ENCODE data around the gene SAMD14.

Gene SAMD14

DNA sequence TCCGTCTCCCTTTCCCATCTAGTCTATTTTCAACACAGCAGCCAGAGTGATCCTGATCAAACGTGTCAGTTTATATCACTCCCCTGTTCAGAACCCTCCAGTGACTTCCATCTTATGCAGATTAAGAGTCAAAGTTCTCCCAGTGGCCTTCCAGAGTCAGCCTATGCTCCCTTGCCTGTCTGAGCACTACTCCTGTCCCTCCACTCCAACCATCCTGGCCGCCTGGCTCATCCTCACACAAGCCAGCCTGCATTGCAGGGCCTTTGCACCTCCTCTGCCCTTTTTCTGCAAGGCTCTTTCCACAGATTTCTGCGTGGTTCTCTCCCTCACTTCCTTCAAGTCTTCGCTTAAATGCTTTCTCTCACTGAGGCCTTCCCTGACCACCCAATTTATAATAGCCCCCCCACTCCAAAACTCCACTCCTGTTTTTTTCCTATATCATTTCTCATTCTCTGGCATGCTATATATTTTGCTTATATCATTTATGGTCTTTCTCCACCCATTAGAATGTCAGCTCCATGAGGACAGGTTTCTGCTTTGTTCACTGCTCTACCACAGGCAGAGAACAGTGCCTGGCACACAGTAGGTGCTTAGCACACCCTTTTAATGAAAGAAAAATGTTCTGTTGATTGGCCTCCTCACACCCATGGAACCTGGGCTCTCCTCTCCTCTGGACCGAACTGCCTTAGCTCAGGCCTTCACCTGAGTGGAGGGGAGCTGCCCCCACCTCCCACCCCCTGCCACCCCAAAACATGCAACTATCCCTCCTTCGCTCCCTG, 9.3 kb downstream of the SAMD14 start:
- Mint-ChIP-seq H3K27me3 (ENCODE audit: low read depth) (peaks cover 57% of the 10 kb centered on the region), H3K4me3 (no peak overlapping the region), H3K9me3 (no peaks in the 10 kb centered on the region), H3K27ac (no peak overlapping the region), H3K4me1 (ENCODE audit: low read depth) (peaks cover 5% of the 10 kb centered on the region), H3K36me3 (ENCODE audit: low read depth) (no peaks in the 10 kb centered on the region)

DNA sequence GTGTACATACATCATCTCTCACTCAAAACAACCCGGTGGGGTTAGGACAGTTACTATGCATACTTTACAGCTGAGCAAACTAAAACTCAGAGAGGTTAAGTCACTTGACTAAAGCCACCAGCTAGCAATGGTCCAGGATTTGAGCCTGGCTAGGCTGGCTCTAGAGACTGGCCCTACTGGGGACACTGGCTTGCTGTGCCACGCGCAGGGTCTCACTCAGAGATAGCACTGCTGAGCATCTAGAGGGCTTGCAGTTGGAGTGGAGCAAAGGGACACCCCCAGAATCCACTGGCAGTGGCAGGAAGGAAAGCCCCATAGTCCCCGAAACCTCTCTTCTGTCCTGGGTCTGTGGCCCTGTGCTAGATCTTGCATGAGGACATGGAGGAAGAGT, 11.1 kb downstream of the SAMD14 start:
- peaks cover 62% of the 10 kb centered on the region for H3K27me3 Mint-ChIP-seq (ENCODE audit: low read depth)
- no peak overlapping the region for H3K4me3 Mint-ChIP-seq
- no peaks in the 10 kb centered on the region for H3K36me3 Mint-ChIP-seq (ENCODE audit: low read depth)

DNA sequence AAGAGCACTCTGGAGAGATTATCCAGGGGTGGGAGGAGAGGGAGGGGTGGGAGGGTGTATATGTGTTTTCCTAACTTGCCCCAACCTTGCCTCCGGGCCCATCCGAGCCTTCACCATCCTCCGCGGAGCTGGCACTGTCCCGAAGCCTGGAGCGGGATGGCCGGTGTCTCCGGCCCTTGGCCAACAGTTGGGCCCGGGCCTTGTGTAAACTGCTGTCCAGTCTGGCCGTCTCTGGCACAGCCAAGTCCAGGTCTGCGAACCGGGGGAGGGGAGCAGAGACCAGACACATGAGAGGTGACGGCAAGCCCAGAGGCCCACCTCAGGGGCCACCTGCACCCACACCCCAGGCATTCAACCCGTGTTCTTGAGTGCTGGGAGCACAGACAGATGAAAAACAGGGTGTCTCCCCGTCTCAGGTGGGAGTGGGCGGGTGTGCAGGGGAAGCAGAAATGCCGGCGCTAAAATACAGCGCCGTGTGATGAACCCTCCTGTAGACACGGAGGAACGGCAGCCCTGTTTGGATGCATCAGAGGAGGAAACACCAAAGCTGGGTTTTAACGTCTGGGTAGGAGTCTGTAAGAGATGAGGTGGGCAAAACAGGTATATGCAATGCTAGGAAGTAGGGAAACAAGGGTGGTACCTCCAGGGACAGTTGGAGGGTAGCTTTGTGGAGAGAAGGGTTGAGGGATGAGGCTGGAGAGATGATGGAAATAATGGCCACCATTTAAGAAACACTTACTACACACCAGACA, 11.7 kb downstream of the SAMD14 start:
- Mint-ChIP-seq H3K9me3 (no peaks in the 10 kb centered on the region), H3K27me3 (ENCODE audit: low read depth) (peaks cover 62% of the 10 kb centered on the region), H3K4me3 (no peak overlapping the region), H3K36me3 (ENCODE audit: low read depth) (no peaks in the 10 kb centered on the region), H3K27ac (no peak overlapping the region), H3K4me1 (ENCODE audit: low read depth) (peaks cover 8% of the 10 kb centered on the region)

More for the DNA sequence above, 11.1 kb downstream of the SAMD14 start:
- Mint-ChIP-seq H3K4me1 (ENCODE audit: low read depth) (peaks cover 8% of the 10 kb centered on the region), H3K9me3 (no peaks in the 10 kb centered on the region), H3K27ac (no peak overlapping the region)

DNA sequence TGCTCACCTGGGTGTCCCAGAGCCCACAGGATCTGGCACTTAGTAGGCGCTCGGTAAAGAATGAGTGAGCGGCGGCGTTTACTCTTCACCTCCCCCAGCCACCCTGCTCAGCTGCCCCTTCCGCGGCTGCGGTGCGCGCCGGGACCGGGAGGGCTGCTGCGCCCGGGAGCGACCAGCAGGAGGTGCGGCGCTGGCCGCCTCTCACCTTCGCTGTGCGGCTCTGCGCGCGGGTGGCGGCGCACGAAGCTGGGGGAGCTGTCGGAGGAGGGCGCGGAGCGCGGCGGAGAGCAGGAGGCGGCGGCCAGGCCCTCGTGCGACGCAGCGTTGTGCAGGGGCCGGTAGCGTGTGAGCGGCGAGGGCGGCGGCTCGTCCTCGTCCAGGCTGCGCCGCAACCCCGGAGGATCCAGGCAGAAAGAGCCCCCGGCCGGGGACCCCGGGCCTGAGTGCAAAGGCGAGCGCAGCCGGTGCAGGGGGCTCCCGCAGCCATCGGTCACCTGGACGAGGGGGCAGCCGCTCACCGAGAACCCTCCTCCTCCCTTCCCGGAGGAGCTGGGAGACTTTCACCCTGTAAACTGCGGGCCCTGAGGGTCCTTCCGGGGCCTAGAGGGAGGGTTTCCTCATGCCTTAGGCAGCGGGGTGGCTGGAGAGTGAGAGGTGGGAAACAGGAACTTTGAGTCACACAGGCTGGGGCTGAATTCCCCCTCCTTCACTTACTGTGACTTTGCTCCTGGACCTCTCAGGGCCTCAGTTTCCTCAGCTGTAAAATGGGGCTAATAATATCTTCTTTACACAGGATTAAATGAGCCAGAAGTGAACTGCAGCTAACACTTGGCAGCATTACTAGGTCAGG, 12.5 kb downstream of the SAMD14 start:
- Mint-ChIP-seq H3K27me3 (ENCODE audit: low read depth) (peaks cover 60% of the 10 kb centered on the region), H3K4me3 (peak overlapping the region; percentile 18), H3K9me3 (no peaks in the 10 kb centered on the region), H3K4me1 (ENCODE audit: low read depth) (peaks cover 8% of the 10 kb centered on the region), H3K27ac (no peak overlapping the region), H3K36me3 (ENCODE audit: low read depth) (no peaks in the 10 kb centered on the region)

DNA sequence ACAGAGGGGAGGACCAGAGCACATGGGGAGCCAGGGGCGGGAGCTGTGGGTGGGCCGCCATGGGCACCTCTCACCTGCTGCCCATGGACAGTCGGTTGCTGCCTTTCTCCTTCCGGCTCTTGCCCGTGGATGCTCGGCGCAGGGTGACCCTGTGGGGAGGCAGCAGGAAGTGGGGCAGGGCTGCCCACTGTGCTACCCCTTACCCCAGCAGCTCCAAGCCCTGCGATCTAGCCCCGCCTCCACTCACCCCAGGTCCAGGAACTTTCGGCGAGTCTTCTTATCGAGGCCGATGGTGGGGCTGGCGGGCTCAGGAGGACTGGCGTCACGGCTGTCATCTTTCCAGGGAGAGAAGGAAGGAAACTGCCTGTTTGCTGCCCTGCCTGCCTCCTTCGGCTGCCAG, 14.2 kb downstream of the SAMD14 start:
- Mint-ChIP-seq H3K36me3 (ENCODE audit: low read depth) (no peaks in the 10 kb centered on the region), H3K9me3 (no peaks in the 10 kb centered on the region), H3K27me3 (ENCODE audit: low read depth) (peaks cover 43% of the 10 kb centered on the region), H3K4me3 (no peak overlapping the region), H3K4me1 (ENCODE audit: low read depth) (peaks cover 8% of the 10 kb centered on the region), H3K27ac (no peak overlapping the region)

DNA sequence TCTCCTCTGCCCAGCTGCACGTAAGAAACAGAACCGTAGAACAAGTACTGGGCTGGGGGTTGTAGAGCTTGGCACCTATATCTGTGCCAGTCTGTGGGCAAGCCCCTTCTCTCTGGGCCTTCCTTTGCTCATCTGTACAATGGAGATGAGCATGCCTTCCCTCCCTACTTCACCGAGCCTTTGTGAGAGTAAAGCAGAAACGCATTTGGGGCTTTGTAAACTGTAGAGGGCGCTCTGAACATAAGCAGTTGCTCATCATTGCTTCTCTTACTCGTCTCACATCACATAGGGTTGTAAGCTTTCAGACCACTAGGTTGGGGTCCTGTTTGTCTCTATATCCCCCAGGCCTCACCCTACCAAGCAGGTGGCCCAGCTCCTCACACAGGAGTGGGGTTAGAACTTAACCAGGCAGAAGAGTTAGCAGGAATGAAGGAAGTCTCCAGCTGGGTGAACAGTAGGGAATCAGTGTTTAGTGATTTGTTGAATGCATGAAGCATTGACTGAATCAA, 15.1 kb downstream of the SAMD14 start:
- Mint-ChIP-seq H3K27me3 (ENCODE audit: low read depth) (peaks cover 34% of the 10 kb centered on the region), H3K9me3 (no peaks in the 10 kb centered on the region), H3K4me1 (ENCODE audit: low read depth) (peaks cover 8% of the 10 kb centered on the region), H3K36me3 (ENCODE audit: low read depth) (no peaks in the 10 kb centered on the region), H3K27ac (no peak overlapping the region), H3K4me3 (no peak overlapping the region)

DNA sequence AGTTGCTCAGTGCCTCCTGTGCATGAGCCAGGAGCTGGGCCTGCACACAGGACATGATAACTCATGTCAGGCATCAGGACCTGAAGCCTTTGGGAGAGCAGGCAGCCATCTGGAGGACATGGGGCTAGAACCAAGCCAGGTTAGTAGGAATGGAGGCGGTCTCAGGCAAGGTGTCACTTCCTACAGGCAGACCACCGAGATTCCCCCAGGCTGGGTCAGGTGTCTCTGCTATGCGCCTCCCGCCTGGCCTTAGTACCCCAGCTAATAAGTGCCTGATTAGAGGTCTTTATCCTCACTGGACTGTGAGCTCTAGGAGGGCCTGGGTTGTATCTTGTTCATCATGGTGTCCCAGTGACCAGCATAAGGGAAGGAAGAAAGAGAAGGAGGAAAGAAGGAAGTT, 15.6 kb downstream of the SAMD14 start:
- Mint-ChIP-seq H3K27ac (no peak overlapping the region), H3K36me3 (ENCODE audit: low read depth) (no peaks in the 10 kb centered on the region), H3K9me3 (no peaks in the 10 kb centered on the region), H3K4me1 (ENCODE audit: low read depth) (peaks cover 8% of the 10 kb centered on the region), H3K27me3 (ENCODE audit: low read depth) (peaks cover 29% of the 10 kb centered on the region), H3K4me3 (no peak overlapping the region)

DNA sequence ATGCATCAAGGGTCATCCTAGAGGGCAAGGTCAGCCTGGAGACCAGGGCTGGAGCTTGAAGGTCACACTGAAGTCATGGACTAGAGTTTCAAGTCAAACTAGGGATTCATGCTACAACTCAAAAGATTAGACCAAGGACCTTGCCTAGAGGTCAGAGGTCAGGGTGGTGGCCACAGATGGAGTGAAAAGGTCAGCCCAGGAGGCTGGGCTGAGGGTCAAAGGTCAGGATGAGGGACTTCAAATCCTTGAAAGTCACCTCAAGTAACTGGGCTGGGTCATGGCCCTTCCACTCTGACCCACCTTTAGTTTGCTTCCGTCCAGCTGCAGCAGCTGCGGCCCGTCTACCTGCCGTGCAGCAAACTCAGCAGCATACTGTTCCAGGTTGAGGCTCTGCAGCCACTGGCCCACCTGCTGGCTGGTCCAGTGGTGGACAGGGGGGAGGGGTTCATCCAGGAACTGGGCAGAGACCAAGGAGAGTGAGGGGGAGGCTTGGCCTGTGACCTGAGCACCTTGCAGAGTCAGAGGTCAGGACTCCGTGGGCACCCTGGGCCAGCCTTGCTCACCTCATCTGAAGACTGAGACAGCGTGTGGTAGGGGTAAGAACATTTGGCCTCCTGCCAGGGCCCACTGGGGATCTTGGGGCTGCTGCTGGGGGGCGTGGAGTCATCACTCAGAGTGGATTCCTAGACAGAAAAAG, 16.2 kb downstream of the SAMD14 start:
- peaks cover 2% of the 10 kb centered on the region for H3K36me3 Mint-ChIP-seq (ENCODE audit: low read depth)
- H3K27me3 Mint-ChIP-seq (ENCODE audit: low read depth), result peaks cover 25% of the 10 kb centered on the region
- H3K27ac Mint-ChIP-seq, result no peak overlapping the region
- no peaks in the 10 kb centered on the region for H3K9me3 Mint-ChIP-seq
- H3K4me3 Mint-ChIP-seq, result no peak overlapping the region
- H3K4me1 Mint-ChIP-seq (ENCODE audit: low read depth), result peaks cover 8% of the 10 kb centered on the region

DNA sequence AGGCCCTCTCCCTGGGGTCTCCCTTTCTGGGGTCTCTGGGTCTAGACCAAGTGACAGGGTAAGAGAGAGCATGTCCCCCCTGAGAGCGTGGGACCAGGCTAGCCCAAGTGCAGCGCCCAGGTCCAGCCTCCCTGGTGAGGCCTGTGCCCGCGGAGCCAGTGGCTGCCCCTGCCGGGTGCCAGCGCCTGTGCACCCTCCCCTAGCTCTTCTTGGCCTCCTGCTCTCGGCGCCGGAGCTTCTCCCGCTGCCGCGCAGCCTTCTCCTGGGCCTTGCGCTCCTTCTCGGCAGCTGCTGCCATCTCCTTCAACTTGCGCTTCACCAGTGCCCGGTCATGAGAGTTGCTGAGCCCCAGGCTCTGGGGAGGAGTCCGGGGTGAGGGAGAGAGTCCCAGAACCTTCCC, 17.3 kb downstream of the SAMD14 start:
- Mint-ChIP-seq H3K36me3 (ENCODE audit: low read depth) (peaks cover 3% of the 10 kb centered on the region), H3K4me3 (no peak overlapping the region), H3K27ac (no peak overlapping the region), H3K9me3 (no peaks in the 10 kb centered on the region), H3K27me3 (ENCODE audit: low read depth) (peaks cover 18% of the 10 kb centered on the region), H3K4me1 (ENCODE audit: low read depth) (peaks cover 8% of the 10 kb centered on the region)

DNA sequence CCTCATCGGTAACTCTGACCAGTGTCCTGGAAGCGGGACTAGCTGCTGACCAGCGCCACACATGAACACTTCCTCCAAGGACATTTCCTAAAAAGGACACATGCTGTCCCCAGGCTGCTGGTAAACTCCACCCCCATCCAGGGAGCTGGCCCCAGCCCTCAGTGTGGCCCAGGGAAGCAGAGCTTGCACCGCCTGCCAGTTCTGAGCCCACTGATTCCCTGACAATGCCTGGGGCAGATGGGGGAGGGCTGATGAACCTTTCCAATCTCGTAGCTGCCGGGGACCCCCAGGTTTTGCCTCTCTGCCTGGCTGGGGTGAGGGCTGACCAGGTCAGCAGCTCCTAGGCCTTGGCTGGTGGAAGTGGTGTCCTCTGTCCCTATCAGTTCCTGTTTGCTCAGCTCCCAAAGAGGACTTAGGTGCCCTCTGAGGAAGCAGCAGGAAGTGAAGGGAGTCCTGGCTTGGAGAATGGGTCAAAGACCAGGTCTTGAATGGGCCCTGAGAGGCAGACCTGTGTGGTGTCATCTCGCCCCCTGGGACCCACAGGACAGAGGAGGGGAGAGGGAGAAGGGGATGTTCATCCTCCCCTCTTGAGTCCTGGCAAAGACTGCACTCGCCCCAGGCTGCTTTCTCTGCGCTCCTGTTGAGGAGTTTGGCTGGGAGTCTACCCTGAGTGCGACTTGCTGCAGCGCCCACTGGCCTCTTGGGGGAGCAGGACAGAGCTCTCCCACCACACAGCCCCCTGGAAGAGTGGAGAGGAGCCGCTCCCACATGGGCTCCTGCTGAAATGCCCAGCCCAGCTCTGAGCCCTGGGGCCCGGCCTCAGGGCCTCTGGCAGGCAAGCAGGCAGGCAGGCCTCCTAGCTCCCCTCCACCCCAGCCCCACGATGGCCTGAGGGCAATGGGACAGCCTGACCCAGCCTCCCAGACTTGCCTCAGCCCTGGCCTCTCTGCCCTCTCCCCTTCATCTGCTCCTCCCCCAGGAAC, 18.0 kb downstream of the SAMD14 start:
- Mint-ChIP-seq H3K4me3 (no peak overlapping the region), H3K36me3 (ENCODE audit: low read depth) (peaks cover 3% of the 10 kb centered on the region), H3K27me3 (ENCODE audit: low read depth) (peaks cover 15% of the 10 kb centered on the region), H3K4me1 (ENCODE audit: low read depth) (peaks cover 7% of the 10 kb centered on the region), H3K27ac (no peak overlapping the region), H3K9me3 (no peaks in the 10 kb centered on the region)

DNA sequence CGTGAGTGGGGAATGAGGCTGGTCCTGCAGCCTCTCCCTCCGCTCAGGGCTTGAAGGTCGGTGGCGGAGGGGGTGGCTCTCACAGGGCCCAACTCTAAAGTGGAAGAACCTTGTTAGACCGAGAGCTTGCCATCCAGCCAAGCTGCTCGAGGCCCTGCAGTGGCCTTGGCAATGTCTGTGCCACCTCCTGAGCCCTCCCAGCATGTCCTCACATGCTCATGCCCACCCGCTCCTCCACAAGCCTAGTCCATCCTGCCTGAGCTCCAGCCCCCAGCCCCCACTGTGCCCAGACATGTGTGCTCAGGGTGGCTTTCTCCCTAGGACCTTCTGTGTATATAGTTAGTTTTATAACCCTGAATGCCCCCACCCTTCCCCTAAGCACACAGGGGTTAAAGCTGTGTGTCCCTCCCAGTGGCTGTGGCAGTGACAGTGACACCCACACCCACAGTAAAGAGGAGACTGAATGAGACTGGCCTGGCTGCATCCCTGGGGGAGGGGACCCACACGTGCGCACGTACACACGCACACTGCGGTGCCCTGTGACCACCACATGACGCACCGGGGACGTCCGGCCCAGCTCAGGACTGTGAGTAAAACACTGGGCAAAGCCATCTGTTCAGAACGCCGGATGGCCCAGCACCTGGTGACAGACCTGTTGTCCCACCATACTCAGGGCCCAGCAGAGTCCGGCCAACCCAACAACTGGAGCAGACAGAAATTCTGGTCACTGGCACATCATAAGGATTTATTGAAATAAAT, 19.2 kb downstream of the SAMD14 start:
- H3K9me3 Mint-ChIP-seq, result no peaks in the 10 kb centered on the region
- peaks cover 5% of the 10 kb centered on the region for H3K36me3 Mint-ChIP-seq (ENCODE audit: low read depth)
- no peak overlapping the region for H3K27ac Mint-ChIP-seq
- H3K27me3 Mint-ChIP-seq (ENCODE audit: low read depth), result peaks cover 10% of the 10 kb centered on the region
- no peak overlapping the region for H3K4me3 Mint-ChIP-seq
- peaks cover 3% of the 10 kb centered on the region for H3K4me1 Mint-ChIP-seq (ENCODE audit: low read depth)

DNA sequence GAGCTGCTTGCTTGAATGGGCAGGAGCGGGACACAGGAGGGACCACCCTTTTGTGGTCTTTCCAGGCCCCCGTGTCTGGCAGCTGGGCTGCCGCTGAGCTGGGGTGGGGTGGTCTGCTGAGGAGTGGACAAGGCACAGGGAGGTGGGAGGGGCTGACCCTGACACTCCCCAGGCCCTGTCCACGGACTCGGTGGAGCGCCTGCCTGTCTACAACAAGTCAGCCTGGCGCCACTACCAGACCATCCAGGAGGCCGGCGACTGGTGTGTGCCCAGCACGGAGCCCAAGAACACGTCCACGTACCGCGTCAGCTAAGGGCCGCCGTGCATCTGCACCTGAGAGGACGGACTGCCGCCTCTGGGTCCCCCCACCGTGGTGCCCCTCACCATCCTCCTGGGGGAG, 20.2 kb downstream of the SAMD14 start:
- Mint-ChIP-seq H3K27ac (no peak overlapping the region), H3K27me3 (ENCODE audit: low read depth) (peaks cover 2% of the 10 kb centered on the region), H3K9me3 (no peaks in the 10 kb centered on the region), H3K4me3 (no peak overlapping the region), H3K4me1 (ENCODE audit: low read depth) (no peaks in the 10 kb centered on the region), H3K36me3 (ENCODE audit: low read depth) (peaks cover 5% of the 10 kb centered on the region)
